ENCODE data around the gene SPAG17. TPM values are rescaled to one million over a fixed set of nuclear protein-coding genes. Genes with fewer than 3 reads are reported as not detected.

SPAG17 gene
- polyA plus RNA-seq, 1 donor from 2014 or later, result 0.25 TPM

- Histone ChIP-seq H3K9me2 (ENCODE audit: insufficient read depth, low read length) (no peaks in the 10 kb centered on the region), H3K9me3 (ENCODE audit: low read length) (no peaks in the 10 kb centered on the region), H3F3A (ENCODE audit: insufficient read depth, low read length, poor library complexity, severe bottlenecking) (no peaks in the 10 kb centered on the region), H3K27me3 (ENCODE audit: insufficient read depth, low read depth, low read length) (no peaks in the 10 kb centered on the region), H3K4me2 (ENCODE audit: low read length) (no peak overlapping the region), H2AFZ (ENCODE audit: low read depth, low read length) (no peak overlapping the region), H3K27ac (ENCODE audit: low read length) (no peak overlapping the region), H3K9ac (ENCODE audit: low read length) (no peak overlapping the region), H3K36me3 (ENCODE audit: insufficient read depth, low read length) (no peaks in the 10 kb centered on the region), H4K20me1 (ENCODE audit: insufficient read depth) (no peaks in the 10 kb centered on the region), H3K4me3 (ENCODE audit: low read length) (no peak overlapping the region), H3K79me2 (replicated peaks; ENCODE audit: insufficient read depth, low read length) (no peaks in the 10 kb centered on the region)
- TF ChIP-seq SMC3 (conservative IDR thresholded peaks at IDR 0.05; ENCODE audit: poor library complexity) (no peak), EP300 (conservative IDR thresholded peaks at IDR 0.05; ENCODE audit: poor library complexity, severe bottlenecking) (no peak), MXI1 (conservative IDR thresholded peaks at IDR 0.05; ENCODE audit: poor library complexity, severe bottlenecking) (no peak), RAD21 (conservative IDR thresholded peaks at IDR 0.05) (no peak), POLR2AphosphoS5 (IDR thresholded peaks at IDR 0.05) (no peak), EZH2 (IDR thresholded peaks at IDR 0.05; ENCODE audit: borderline replicate concordance, insufficient read depth, low read length, poor library complexity, severe bottlenecking) (no peak), TAF1 (IDR thresholded peaks at IDR 0.05; ENCODE audit: low read depth) (no peak), CTCF (IDR thresholded peaks at IDR 0.05; ENCODE audit: poor library complexity, severe bottlenecking) (no peak)
- TF ChIP-seq, protein P1, sequence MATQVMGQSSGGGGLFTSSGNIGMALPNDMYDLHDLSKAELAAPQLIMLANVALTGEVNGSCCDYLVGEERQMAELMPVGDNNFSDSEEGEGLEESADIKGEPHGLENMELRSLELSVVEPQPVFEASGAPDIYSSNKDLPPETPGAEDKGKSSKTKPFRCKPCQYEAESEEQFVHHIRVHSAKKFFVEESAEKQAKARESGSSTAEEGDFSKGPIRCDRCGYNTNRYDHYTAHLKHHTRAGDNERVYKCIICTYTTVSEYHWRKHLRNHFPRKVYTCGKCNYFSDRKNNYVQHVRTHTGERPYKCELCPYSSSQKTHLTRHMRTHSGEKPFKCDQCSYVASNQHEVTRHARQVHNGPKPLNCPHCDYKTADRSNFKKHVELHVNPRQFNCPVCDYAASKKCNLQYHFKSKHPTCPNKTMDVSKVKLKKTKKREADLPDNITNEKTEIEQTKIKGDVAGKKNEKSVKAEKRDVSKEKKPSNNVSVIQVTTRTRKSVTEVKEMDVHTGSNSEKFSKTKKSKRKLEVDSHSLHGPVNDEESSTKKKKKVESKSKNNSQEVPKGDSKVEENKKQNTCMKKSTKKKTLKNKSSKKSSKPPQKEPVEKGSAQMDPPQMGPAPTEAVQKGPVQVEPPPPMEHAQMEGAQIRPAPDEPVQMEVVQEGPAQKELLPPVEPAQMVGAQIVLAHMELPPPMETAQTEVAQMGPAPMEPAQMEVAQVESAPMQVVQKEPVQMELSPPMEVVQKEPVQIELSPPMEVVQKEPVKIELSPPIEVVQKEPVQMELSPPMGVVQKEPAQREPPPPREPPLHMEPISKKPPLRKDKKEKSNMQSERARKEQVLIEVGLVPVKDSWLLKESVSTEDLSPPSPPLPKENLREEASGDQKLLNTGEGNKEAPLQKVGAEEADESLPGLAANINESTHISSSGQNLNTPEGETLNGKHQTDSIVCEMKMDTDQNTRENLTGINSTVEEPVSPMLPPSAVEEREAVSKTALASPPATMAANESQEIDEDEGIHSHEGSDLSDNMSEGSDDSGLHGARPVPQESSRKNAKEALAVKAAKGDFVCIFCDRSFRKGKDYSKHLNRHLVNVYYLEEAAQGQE (IDR thresholded peaks at IDR 0.05; ENCODE audit: borderline replicate concordance), result no peak
Observed at GRCh38 chr1:118158924-118159323, 26.1 kb downstream of the SPAG17 start.

GRCh38 chr1:118157506-118157905, 27.5 kb downstream of the SPAG17 start:
- Histone ChIP-seq H3K9me3 (ENCODE audit: low read length) (no peaks in the 10 kb centered on the region), H3K9ac (ENCODE audit: low read length) (no peak overlapping the region), H3K27ac (ENCODE audit: low read length) (no peak overlapping the region), H3K9me2 (ENCODE audit: insufficient read depth, low read length) (no peaks in the 10 kb centered on the region), H3K27me3 (ENCODE audit: insufficient read depth, low read depth, low read length) (no peaks in the 10 kb centered on the region), H4K20me1 (ENCODE audit: insufficient read depth) (no peaks in the 10 kb centered on the region), H3F3A (ENCODE audit: insufficient read depth, low read length, poor library complexity, severe bottlenecking) (no peaks in the 10 kb centered on the region), H2AFZ (ENCODE audit: low read depth, low read length) (no peak overlapping the region), H3K79me2 (replicated peaks; ENCODE audit: insufficient read depth, low read length) (no peaks in the 10 kb centered on the region), H3K4me3 (ENCODE audit: low read length) (no peak overlapping the region), H3K4me2 (ENCODE audit: low read length) (no peak overlapping the region), H3K36me3 (ENCODE audit: insufficient read depth, low read length) (no peaks in the 10 kb centered on the region)
- TF ChIP-seq SMC3 (conservative IDR thresholded peaks at IDR 0.05; ENCODE audit: poor library complexity), result no peak
- TF ChIP-seq EZH2 (IDR thresholded peaks at IDR 0.05; ENCODE audit: borderline replicate concordance, insufficient read depth, low read length, poor library complexity, severe bottlenecking), result no peak
- TF ChIP-seq, protein P1 (IDR thresholded peaks at IDR 0.05; ENCODE audit: borderline replicate concordance), result no peak
- TF ChIP-seq MXI1 (conservative IDR thresholded peaks at IDR 0.05; ENCODE audit: poor library complexity, severe bottlenecking), result no peak
- no peak for TF ChIP-seq CTCF (IDR thresholded peaks at IDR 0.05; ENCODE audit: poor library complexity, severe bottlenecking)
- no peak for TF ChIP-seq RAD21 (conservative IDR thresholded peaks at IDR 0.05)
- no peak for TF ChIP-seq TAF1 (IDR thresholded peaks at IDR 0.05; ENCODE audit: low read depth)
- no peak for TF ChIP-seq EP300 (conservative IDR thresholded peaks at IDR 0.05; ENCODE audit: poor library complexity, severe bottlenecking)
- no peak for TF ChIP-seq POLR2AphosphoS5 (IDR thresholded peaks at IDR 0.05)

All from neural cell (in vitro differentiated cells).